Jurkat, Clone E6-1 (cell line): ENCODE measurements around the gene PHYHIPL.

Experiments
- DNase-seq: peaks from one replicate; pipeline ENCODE4 v3.0.0-alpha.2; 2011; ENCODE audit warnings: low read depth, low spot score
- H3K4me3 ChIP-seq: 2 replicates; pipeline ENCODE4 v1.5.1; 2011; ENCODE audit warnings: mild to moderate bottlenecking, low read length, control low read depth, moderate library complexity

The PHYHIPL gene

DNA sequence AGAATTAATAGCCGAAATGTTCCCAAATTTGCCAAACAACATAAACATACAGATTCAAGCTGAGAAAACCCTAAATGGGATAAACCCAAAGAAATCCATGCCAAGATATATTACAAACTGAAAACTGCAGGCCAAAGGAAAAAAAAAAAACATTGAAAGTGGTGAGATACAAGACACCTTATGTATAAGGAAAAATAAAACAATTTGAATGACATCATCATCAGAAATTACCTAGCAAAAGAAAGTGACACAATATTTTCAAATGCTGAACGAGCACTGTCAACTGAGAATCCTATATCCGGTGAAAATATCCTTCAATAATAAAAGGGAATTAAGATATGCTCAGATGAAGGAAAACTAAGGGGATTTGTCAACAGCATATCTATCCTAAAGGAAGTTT is 66.5 kb downstream of the PHYHIPL start:
- no peak for DNase-seq
- no peak overlapping the region for H3K4me3 ChIP-seq

DNA sequence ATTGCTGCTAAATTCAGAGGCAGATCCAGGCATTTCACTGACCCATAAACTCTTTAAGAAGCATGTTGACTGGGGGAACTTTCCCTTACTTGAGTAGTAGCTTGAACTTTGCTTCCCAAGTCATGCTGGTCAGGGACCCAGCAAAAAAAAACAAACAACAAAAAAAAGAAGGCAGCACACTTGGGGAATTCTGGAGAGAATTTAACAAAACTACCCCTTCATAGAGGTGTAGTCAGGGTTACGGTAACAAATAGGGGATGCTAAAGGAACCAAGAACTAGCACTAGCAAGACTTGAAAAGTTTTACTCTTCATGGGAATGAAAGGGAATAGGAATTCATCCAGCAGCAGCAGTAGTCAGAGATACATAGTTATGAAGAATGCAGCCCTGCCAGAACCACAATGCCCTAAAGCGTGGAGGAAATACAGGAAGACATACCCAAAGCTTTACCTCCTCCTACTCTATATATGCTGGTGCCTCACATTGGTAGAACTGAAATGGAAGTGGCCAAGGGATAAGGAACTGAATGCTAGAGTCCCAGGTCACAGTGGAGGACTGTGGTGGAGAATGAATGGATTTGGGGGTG is 67.3 kb downstream of the PHYHIPL start:
- DNase-seq = no peak
- H3K4me3 ChIP-seq = no peak overlapping the region

DNA sequence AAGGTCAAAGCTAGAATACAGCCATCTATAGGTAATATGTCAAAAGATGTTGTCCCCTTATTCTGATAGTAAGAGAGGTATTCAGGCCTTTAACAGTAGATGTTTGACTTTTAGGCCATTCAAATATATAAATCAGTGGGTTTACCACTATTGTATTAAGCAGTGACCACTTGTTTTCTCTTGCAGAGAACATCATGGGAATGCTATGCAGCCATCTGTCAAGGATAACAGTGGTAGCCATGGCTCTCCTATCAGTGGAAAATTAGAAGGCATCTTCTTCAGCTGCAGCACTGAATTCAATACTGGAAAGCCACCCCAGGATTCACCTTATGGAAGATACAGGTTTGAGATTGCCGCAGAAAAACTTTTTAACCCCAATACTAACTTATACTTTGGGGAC is 68.4 kb downstream of the PHYHIPL start:
- no peak for DNase-seq
- H3K4me3 ChIP-seq = no peak overlapping the region

DNA sequence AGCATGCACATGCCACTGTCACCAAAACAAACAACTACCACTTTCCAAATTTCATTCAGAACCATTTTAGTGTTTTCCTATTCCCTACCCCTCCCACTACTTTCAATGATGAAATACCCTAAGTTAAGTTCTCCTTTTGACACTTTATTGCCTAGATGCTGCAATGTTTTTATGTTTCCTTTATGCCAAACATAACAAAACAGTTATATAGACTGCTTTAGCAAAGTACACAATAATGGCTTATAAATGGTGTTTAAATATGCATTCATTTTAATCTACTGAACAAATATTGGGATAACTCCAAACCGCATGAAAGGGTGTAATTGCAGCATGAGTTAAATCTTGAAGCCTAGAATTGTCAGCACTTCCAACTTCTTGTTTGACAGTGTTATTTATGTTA is 69.2 kb downstream of the PHYHIPL start:
- H3K4me3 ChIP-seq = no peak overlapping the region
- no peak for DNase-seq

DNA sequence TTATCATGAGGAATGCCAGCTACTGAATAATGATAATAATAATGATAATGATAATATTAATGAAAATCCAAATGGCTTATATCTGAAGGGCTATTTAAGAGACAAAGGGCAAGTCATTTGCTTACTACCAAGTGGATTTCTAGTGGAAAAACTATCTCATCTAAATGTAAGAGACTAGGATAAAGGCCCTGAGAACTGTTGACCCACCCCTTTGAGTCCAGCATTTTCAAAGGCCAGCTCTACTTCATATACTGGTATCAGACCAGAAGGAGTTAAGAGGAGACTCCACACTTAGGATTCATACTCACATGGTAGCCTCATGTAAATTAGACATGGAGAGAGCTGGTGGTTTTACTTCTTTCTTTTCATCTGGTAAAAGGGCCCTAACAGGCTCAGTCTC is 76.0 kb downstream of the PHYHIPL start:
- H3K4me3 ChIP-seq = no peak overlapping the region
- no peak for DNase-seq

DNA sequence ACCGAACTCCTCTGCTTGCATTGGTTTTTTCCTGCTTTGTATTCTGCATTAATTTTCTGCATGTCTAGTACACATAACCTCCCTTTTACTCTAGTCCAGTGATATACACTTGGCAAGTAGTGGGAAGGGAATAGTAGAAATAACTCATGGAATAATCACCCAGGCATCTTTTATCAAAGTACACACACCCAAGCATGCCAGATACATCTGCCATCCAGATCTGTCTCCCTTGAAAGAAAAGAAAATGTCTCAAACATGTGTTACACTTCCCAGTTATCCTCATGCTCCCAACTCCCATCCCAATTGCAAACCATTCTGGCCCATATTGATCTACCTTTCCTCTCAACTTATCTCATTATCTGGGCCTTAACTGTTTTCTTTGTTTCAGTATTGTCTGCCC is 79.0 kb downstream of the PHYHIPL start:
- DNase-seq = no peak
- no peak overlapping the region for H3K4me3 ChIP-seq

DNA sequence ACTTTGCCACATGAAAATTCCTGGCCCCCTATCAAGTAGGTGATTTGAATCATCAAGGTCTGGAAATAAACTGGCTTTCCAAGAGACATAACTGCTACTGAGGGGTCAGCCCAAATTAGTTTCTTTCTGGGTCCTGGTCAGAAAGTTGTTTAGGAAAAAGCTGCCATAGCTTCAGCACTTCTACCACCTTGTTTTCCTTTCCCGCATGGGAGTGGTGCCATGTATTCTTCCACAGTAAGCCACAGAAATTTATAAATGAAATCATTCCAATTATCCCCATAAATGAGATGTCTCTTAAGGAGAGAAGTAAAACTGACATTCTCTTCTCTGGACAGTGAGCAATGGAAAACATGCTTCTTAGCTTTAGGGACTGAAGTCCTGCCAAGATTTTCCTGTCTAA is 80.8 kb downstream of the PHYHIPL start:
- no peak overlapping the region for H3K4me3 ChIP-seq
- DNase-seq = no peak

DNA sequence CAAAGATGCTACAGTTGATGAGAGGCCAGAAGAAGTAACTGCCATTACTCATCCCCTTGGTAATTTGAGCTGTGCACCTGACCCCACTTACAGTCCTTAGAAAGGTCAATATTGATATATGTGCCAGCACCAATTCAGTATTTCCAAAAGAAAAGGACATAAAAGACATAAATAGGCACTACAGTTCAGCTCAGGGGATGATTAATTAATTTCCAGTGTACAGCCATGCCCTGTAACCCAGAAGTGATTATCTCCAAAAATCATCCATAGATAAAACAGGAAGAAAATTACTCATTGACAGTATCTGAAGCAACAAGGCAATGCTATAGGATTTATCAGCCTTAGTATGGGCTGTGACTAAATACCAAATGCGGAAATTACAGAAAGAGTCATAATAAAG is 82.4 kb downstream of the PHYHIPL start:
- DNase-seq = no peak
- H3K4me3 ChIP-seq = no peak overlapping the region

DNA sequence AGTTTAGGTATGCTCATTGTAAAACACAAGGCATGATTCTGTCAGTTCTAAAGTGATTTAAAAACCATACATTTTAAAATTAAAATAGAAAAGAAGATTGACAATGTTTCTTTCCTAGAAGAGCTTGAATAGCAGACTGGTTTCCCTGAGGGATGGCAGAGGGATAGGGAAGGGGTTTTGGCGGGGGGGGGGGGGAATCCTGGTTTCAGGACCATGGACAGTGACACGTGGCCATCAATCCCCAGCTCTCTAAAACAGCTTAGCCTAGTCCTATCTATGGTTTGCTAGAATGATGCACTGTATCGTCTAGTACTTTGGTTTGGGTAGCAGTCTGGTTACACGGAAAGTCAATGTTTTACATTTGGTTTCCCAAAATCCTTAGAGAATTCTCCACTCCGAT is 88.7 kb downstream of the PHYHIPL start:
- no peak overlapping the region for H3K4me3 ChIP-seq
- no peak for DNase-seq

DNA sequence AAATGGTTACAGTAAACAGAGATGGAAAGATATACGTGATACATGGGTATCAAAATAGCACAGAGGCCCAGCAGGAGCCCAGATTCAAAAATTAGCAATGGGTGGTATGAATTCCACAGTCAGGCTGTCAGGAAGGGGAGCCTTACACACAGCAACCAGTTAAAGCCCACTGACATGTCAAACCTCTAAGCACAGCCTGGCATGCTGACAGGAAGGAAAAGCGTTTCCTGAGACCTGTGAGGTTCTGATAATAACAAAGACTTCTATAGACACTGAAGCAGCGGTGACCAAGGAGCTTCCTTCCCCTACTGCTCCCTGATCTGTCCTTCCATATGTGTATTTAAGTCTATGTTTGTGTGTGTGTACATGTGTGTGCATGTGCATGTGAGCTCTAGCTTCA is 89.9 kb downstream of the PHYHIPL start:
- H3K4me3 ChIP-seq = no peak overlapping the region
- DNase-seq = no peak

DNA sequence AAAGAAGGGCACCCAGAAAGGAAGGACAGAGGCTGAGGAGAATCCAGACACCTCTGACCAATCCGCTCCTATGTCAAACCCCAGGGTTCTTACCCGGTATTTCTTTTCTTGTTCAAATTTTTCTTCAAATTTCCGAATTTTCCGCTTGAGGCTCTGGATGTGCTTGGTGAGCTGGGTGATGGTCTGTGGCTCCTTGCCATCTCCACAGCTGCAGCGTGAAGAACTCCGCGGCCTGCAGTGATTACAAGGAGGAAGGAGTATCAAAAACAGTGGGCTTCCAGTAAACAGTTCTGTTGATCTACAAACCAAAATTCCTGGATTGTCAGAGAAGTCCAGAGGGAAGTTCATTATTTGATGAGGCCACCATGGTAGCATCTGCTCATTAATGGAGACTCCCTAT is 92.0 kb downstream of the PHYHIPL start:
- H3K4me3 ChIP-seq = no peak overlapping the region
- DNase-seq = no peak

DNA sequence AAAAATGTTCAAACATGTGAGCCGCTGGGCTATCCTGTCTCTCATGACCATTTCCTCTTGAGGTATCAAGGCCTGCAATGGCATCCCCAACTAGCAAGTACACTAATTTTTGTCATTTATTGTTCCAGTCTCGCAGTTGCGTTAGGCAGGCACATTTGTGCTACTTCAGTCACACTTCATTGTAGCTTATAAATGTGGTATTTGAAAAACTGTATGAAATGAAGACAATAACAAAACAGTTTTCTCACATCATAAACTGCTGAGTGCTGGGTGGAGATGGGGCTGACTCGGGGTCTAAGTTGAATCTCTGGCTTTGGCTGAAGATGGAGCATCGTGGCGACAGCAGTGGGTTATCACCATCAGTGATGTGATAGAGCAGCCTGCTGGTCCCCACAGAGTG is 93.2 kb downstream of the PHYHIPL start:
- no peak overlapping the region for H3K4me3 ChIP-seq
- DNase-seq = no peak

DNA sequence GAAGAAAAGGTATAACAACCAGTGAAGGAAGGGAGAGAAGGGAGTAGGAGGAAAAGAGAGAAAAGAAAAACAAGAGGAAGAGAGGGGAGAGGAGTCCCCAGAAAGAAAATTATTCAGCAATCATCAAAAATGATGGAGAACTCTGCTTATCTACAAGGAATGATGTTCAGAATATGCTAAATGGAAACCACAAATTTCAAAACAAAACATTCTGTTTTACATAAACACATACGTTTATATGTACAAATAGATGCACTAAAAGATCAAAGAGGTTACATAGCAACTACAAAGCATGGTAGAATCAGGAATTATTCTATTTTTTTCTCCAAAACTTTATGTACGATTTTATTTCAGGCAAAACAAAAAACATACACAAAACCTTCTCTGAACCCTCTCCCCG is 94.0 kb downstream of the PHYHIPL start:
- no peak for DNase-seq
- no peak overlapping the region for H3K4me3 ChIP-seq

DNA sequence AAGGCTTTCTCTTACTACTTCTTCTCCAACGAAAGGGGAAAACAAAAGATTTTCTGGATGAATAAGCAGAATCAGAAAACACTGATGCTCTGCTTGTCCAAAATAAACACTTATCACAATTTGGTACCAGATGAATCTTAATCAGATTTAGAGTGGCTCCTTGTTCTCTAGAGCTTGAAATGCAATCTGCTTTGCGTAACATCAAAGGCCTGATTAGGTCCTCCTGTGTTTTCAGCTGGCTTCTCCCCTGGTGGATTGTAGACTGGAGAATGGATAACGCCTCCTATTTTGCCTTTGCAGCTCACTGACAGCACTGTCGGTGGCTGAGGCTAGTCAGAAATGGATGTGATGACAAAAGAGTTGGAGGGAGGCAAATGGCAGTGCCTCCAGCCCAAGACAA is 94.7 kb downstream of the PHYHIPL start:
- no peak for DNase-seq
- H3K4me3 ChIP-seq = no peak overlapping the region

DNA sequence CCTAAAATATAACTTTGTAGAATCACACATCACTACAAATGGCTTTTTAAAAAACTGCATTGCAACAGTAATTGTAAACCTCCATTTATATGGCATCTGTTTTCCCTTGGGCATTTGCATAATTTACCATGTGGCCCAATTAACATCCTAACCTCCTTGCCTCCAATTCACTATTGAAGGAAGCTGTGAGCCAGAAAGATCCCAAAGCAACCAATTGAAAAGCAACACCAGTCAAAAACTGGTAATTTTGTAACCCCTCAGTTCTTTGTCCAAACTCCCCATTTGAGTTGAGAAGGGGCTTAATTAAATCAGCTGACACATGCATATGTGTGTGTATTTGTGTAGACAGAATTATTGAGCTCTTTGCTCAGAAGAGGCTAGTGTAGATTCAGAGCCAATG is 95.6 kb downstream of the PHYHIPL start:
- no peak for DNase-seq
- H3K4me3 ChIP-seq = no peak overlapping the region

DNA sequence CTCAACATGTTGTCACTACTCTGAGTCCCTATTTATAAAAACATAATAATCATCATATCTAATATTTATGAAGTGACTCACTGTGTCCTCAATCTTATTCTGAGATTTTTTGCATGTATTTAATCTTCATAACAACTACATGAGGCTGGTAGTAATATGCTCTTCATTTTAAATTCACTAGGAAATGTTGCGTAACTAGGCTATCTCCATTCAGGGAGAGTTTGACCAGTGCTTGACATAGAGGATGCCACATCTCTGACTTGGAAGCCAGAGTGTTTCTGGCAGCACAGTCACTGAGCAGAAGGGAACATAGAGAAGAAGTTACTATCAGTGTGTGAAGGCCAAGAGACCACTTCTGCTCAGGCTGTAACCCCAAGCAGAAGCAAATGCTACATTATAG is 97.0 kb downstream of the PHYHIPL start:
- DNase-seq = no peak
- H3K4me3 ChIP-seq = no peak overlapping the region

DNA sequence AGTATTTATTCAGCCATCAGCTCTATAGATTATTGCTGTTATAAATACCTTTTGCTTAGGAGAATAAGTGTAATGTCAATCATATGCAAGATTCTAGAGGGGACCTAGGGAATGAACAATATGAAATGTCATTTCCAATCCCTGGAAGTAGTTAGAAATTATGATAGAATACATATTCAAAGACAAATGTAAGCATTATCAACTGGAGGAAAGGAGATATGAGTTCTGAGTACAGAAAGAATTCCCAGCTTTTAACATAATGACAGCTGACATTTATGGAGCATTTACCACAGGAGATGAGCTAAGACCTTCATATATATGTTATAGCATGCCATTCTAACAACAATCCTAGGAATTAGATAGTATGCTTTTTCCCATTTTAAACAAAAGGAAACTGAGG is 99.7 kb downstream of the PHYHIPL start:
- DNase-seq = no peak

DNA sequence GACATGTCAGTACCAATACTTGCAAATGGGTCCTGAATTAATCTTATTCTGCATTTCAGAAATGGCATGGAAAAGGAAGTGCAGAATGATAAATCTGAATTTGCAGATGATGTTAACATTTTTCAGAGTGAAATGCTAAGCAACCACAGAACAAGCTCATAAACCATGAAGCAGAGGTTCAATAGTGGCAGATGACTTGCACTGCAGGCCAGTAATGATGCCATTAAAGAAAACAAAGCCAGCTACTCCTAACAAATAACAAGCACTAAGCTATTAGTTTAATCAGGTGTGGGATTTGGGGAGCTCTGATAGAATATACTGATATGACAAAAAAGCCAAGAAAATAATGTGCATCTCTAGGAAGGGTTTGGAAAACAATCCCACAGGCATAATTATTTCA is 100.5 kb downstream of the PHYHIPL start:
- no peak overlapping the region for H3K4me3 ChIP-seq
- DNase-seq = no peak

More for the DNA sequence above, 99.7 kb downstream of the PHYHIPL start:
- H3K4me3 ChIP-seq = no peak overlapping the region

DNA sequence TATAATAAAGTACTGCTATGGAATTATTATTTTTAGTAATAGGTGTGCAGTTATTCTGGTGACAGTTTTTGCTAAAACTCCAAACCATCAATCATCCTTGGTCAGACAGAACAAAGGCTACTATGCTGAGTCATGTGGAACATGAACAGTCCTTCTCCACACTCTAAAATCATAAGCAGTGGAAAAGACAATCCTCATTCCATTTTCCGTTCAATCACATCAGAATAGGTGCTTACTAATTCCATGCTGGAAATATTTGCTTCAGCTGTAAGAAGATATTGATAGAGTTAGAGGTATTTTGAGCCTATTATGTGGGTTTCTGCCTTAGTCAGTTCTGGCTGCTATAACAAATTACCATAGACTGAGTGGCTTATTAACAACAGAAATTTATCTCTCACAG is 103.0 kb downstream of the PHYHIPL start:
- no peak for DNase-seq
- no peak overlapping the region for H3K4me3 ChIP-seq

DNA sequence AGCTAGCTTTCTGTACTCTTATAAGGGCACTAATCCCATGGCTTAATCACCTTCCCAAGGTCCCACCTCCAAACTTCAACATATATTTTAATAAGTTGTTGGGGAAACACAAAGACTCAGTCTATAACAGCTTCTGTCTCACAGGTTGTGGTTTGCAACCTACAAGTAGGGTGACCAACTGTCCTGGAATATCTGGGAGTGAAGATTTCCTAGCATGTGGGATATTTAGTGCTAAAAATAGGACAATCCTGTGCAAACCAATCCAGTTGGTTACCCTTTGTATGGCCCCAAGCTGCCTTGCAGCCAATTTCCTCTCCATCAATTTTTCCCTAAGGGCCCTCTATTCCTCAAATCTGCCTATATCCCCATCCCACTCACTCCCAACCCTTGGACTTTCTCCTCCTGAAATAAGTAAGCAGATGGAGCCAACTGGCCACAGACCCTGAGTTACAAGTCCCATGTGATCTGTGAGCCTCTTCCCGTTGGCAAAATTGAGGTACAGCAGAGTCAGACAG is 103.6 kb downstream of the PHYHIPL start:
- DNase-seq = no peak
- H3K4me3 ChIP-seq = no peak overlapping the region

DNA sequence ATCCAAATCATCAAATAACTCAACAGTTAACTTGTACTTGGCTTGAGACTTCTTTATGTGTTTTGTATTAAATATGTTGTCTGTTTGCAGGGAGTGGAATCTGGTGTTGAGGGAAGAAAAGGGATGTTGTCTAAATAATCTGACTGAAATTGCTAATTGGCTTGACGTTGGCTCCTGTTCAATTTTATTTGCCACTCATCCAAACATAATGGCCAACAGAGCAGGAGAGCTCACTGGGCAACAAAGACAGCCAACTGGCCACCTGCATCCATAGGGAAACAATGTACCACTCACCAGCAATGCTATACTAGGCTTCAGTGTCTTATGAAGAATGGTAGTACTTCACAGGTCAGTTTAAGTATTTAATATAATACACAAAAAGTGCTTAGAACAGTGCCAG is 105.4 kb downstream of the PHYHIPL start:
- DNase-seq = no peak
- no peak overlapping the region for H3K4me3 ChIP-seq
